Prostate gland (tissue), 2 donors: Measurements from ENCODE around the gene LARGE1.

Experiments
- POLR2A ChIP-seq: fragments of 450-650 bp; IDR thresholded peaks from one replicate; pipeline ENCODE4 v1.6.1; 2016; ENCODE audit warnings: antibody characterized with exemption, mild to moderate bottlenecking
- TF ChIP-seq, protein P1 (sequence below), 4 experiments: fragments of 200-600 bp in 2 of 4; fragments of 450-650 bp in 2 of 4; sonication (generic) in 2 of 4; IDR thresholded peaks; 1 replicate in 3 of 4; 2 replicates in 1 of 4; pipeline ENCODE4 v1.5.1; 2016 to 2019; ENCODE audit warnings: antibody characterized with exemption in 4 of 4, mild to moderate bottlenecking in 2 of 4, moderate library complexity in 2 of 4

DNA sequence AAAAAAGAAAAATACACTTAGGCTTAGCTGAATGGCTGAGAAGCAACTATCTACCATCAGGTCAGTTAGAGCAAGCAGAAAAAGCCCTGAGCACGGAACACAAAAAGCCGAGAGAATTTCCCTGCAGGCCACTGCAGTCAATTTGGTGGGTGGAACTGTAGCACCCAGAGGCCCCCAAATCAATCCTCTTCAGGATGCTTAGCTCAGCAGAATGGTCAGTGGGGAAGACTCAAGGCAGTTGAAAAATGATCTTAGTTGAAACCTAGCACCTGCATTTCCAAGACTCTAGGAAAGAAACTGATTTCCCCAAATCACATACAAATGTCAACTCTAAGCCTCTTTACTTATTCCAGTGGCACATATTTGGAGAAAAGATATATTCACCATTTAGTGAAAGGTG is 534.7 kb downstream of the LARGE1 start:
- no peak for TF ChIP-seq POLR2A
- TF ChIP-seq, protein P1, sequence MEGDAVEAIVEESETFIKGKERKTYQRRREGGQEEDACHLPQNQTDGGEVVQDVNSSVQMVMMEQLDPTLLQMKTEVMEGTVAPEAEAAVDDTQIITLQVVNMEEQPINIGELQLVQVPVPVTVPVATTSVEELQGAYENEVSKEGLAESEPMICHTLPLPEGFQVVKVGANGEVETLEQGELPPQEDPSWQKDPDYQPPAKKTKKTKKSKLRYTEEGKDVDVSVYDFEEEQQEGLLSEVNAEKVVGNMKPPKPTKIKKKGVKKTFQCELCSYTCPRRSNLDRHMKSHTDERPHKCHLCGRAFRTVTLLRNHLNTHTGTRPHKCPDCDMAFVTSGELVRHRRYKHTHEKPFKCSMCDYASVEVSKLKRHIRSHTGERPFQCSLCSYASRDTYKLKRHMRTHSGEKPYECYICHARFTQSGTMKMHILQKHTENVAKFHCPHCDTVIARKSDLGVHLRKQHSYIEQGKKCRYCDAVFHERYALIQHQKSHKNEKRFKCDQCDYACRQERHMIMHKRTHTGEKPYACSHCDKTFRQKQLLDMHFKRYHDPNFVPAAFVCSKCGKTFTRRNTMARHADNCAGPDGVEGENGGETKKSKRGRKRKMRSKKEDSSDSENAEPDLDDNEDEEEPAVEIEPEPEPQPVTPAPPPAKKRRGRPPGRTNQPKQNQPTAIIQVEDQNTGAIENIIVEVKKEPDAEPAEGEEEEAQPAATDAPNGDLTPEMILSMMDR (IDR thresholded peaks at IDR 0.05), result no peak
